ENCODE measurements around the gene EXOC3L4. TPM values are rescaled to one million over a fixed set of nuclear protein-coding genes. Genes with fewer than 3 reads are reported as not detected.

EXOC3L4 gene
- total RNA-seq, 1 experiment from 2014 or later, result not detected

DNA sequence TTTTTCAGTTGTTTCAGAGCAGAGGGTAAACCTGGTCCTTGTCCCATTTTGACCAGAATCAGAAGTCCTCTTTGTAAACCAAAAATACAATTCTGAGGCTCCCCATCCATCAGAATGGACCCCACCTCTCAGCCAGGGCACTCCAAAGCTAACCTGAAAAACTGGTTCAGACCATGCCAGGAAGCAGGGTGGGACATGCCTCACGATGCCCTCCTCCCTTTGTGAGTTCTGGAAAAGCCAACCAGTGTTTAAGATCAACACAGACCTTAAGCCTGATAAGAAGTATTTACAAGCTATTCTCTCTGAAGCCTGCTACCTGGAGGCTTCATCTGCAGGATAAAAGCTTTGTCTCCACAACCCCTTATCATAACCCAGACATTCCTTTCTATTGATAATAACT is 64.2 kb downstream of the EXOC3L4 start:
- no peak overlapping the region for H3K27ac ChIP-seq (ENCODE audit: low read length)
- H3K4me3 ChIP-seq (ENCODE audit: low read length), result no peak overlapping the region
- no peaks in the 10 kb centered on the region for H3K36me3 ChIP-seq (ENCODE audit: insufficient read depth, low read length)
- no peak overlapping the region for H3K9ac ChIP-seq (ENCODE audit: low read length)
- no peaks in the 10 kb centered on the region for H4K20me1 ChIP-seq (ENCODE audit: insufficient read depth, low read depth, low read length)
- no peaks in the 10 kb centered on the region; the same call in 1 of the 2 replicates for H3K4me1 ChIP-seq (ENCODE audit: low read length)
- no peak for DNase-seq
- H2AFZ ChIP-seq (ENCODE audit: low read length), result no peak overlapping the region
- no peaks in the 10 kb centered on the region for H3K9me2 ChIP-seq (replicated peaks; ENCODE audit: insufficient read depth, low read length)
- no peak overlapping the region for H3K4me2 ChIP-seq (ENCODE audit: low read depth, low read length, poor library complexity, severe bottlenecking)
- no peaks in the 10 kb centered on the region for H3K9me3 ChIP-seq (ENCODE audit: low read length)
- H3K27me3 ChIP-seq (ENCODE audit: low read length), result no peaks in the 10 kb centered on the region
- H3K79me2 ChIP-seq (ENCODE audit: low read length), result no peaks in the 10 kb centered on the region

Other genes starting within 250 kb of the EXOC3L4 start
- 7.7 and 16.7 TPM in 2 replicates for gene AMN, start 172.1 kb upstream of the EXOC3L4 start, total RNA-seq (2014; rRNA removed; shearing (Covaris generic); ENCODE audit: low replicate concordance)
- 1.6 and 4.7 TPM in 2 replicates for gene CDC42BPB, start 37.2 kb upstream of the EXOC3L4 start, total RNA-seq (2014; rRNA removed; shearing (Covaris generic); ENCODE audit: low replicate concordance)
- gene LBHD2, start 10.5 kb upstream of the EXOC3L4 start, total RNA-seq (2014; rRNA removed; shearing (Covaris generic); ENCODE audit: low replicate concordance), result not detected in 2 replicates
- not detected in 2 replicates for gene TNFAIP2, start 28.7 kb downstream of the EXOC3L4 start, total RNA-seq (2014; rRNA removed; shearing (Covaris generic); ENCODE audit: low replicate concordance)
- 133 and 180 TPM in 2 replicates for gene EIF5, start 239.5 kb downstream of the EXOC3L4 start, total RNA-seq (2014; rRNA removed; shearing (Covaris generic); ENCODE audit: low replicate concordance)